GM19238 (cell line): ENCODE data around the gene UNC79.

Experiments
- DNase-seq: peaks from one replicate; pipeline ENCODE4 v3.0.0; 2011; ENCODE audit warnings: low spot score; ENCODE audit not compliant: insufficient read length

UNC79 gene

DNA sequence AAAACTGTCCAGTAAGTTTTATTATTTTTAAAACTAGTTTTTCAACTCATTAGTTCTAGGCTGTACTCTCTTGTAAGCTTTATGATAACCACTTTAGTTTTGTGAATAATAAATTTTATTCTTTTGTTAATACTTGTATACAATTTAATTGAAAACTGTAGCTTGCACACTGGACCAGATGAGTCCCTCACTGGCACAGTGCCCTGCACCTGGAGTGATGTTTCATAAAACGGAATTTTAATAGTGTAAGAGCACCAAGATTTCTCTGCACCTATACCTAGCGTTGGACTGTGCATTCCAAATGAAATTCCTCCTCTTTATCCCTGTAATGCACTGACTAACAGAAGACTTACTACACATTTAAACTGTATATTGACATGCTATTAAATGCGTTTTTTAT is 276.7 kb downstream of the UNC79 start:
- no peak for DNase-seq

- DNase-seq: no peak
Observed at GRCh38 chr14:93708311-93708734, 277.6 kb downstream of the UNC79 start.

GRCh38 chr14:93708800-93709199 is 278.1 kb downstream of the UNC79 start:
- DNase-seq: no peak

- DNase-seq: no peak
Observed at GRCh38 chr14:93709249-93709648, 278.5 kb downstream of the UNC79 start.

DNA sequence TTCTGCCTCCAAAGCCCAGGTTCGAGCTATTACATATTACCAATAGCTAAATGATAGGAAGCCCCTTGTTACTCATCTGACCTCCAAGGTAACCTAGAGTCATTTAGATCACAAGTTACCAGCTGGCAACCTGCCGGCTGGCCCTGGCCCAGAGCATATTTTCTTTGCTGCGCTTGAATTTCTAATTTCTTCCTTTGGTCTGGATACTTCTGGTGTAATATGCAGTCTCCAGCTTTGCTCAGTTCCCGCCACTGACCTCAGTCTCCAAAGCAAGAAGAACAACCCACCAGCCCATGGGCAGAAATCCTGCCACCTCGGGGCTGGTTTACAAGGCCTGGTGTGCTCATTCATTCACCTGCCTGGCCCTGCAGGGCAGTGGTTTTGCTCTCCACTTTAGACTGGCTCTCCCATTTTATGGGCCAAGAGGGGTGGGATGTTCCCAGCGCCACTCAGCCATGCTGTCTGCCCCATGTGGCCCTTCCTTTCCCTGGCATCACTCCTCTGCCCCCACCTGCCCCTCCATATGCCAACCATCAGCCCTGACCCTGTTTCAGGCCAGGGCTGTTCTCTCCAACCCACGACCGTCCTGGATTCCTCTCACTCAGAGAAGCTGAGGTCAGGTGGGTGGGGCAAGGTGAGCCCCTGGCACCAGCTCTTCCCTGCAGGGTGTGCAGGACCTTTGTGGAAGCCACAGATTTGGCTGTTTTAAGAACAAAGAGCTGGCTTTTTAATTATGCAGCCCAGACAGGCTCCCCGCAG is 281.5 kb downstream of the UNC79 start:
- DNase-seq: no peak

DNA sequence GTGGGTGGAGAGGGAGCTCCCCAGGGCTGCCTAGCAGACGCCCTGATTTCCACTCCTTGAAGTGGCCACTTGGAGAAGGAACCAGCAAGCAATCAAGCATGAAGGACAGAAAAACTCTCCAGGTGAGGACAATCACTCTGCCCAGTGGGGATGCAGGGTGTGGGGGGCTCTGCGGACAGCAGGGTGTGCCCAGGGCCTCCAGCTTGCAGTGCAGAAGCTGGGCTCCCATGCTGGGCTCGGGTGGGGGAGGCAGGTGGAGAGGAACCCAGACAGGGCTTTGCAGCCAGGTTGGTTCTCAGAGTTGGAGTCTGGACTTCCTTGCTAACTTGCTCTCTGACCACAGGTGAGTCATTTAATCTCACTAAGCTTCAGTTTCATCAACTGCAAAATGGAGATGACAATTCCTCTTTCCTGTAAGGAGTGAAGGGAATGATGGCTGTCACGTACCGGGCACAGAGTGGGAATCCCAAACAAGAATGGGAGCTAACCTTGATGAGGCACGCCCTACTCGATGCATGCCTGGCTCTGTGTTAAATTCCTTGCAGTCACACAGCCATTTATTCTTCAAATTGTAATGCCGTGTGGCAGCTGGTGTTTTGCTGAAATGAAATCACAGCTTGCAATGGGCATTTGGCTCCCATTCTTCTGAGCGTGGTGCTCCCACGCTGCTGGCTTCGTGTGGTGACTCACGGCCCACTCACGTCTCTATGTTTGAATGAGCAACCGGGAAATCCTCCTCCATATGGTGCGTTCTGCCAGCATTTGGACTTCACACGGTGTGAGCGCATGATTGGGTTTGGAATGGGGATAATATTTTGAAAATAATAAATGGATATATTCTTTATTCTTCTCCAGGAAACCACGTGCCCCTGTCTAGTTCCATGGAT is 282.3 kb downstream of the UNC79 start:
- no peak for DNase-seq

GRCh38 chr14:93713726-93714405 is 283.1 kb downstream of the UNC79 start:
- no peak for DNase-seq

DNA sequence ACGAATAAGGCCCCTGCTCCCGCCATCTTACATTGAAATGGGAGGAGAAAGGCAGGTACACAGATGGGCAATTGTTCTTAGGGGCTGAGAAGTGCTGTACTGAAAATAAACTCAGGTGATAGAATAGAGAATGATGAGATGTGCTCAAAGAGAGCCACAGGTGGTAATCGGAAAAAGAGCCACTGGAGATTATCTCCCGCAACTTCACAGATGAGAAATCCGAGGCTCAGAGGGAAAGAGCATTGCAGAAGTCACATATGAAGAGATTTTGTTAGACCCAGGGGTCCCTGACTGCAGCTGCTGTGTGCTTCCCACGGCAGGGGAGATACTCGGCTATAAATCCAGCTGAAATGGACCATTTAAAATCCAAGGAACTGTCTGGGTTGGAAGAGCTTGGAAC is 283.9 kb downstream of the UNC79 start:
- no peak for DNase-seq

DNA sequence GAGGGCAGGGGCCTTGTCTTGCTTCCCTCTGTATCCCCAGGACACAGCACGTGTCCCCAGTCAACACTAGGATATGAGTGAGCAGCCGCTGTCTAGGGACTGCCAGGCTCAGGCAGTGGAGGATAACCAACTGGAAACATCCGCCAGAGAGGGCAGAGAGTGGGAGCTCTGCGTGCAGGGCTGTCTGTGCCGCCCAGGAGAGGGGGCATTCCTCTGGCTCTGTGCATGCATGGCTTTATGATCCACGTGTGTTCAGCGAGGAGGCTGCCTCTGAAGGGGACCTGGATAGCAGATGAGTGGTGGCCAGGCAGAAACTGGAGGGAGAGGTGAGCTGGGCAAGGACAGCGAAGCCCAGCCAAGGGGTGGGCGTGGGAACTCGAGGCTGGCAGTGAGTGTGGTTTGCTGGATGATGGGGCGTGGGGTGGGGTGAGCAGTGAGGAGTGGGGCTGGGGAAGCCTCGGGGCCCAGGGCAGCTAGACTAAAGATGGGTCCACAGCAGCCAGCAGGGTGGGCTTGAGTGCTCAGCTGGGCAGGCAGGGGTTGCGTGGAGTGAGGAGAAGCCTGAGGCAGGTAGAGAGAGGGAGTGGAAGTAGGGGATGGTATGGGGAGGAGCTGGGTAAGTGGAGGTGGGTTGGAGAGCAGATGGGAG is 284.7 kb downstream of the UNC79 start:
- no peak for DNase-seq

DNA sequence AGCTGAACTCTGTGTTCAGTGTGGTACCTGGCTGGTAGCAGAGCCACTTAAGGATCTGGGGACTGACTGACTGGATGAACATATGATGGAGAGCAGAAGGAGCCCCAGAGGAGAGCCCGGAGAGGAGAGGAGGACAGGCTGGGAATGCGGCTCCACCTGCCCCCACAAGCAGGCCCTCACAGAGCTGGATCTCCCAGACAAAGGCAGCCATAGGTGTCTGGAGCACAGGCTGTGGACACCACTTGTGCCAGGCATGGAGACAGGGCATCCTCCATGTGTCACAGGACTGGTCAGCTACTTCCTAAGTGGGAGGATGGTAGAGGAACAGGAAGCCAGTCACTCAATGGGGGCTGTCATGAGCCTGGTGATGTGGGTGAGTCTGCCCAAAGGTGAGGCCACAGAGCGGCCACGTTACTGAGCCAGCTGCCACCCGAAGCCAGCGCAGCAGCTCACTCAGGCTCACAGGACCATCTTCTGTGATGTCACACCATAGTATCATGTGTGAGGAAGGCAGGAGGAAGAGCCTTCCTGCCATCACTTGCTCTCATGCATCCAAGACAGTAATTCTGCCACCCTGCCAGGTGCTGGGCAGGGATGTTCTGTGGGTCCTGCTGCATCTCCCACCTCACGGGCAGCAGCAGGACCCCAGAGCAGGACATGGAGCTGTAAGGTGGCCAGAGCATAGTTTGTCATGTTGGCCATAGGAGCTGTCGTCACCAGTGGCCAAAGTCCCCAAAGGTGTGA is 285.4 kb downstream of the UNC79 start:
- no peak for DNase-seq

- DNase-seq: no peak
Observed at GRCh38 chr14:93716746-93717667, 286.3 kb downstream of the UNC79 start.

DNA sequence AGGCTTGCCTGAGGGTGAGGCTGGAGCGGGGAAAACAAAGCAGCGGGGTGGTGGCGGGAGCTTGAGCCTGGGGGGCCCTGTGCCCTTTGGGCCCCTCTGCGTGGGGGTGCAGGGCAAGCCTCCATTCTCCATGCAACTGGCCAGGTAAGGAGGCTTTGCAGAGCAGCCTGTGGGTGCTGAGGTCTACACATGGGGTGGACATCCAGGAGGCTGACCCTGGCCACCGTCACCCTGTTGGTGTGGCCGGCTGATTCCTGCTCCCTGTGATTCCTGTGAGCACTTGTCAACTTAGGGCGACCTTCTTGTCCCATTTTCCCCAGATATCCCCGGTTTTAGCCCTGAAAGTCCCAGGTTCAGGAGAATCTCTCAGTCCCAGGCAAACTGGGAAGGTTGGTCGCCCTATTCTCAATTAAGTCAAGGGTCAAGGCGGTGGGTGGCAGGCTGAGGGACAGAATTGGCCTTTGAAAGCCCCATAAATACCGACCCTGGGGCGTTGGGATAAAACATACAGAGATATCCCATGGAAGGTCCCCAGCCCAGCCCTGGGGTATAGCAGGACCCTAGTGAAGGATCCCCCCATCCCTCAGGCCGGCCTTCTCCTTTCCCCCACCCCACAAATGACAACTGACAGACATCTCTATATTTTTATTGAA is 287.1 kb downstream of the UNC79 start:
- DNase-seq: no peak

GRCh38 chr14:93719256-93719655 is 288.5 kb downstream of the UNC79 start:
- DNase-seq: no peak

DNA sequence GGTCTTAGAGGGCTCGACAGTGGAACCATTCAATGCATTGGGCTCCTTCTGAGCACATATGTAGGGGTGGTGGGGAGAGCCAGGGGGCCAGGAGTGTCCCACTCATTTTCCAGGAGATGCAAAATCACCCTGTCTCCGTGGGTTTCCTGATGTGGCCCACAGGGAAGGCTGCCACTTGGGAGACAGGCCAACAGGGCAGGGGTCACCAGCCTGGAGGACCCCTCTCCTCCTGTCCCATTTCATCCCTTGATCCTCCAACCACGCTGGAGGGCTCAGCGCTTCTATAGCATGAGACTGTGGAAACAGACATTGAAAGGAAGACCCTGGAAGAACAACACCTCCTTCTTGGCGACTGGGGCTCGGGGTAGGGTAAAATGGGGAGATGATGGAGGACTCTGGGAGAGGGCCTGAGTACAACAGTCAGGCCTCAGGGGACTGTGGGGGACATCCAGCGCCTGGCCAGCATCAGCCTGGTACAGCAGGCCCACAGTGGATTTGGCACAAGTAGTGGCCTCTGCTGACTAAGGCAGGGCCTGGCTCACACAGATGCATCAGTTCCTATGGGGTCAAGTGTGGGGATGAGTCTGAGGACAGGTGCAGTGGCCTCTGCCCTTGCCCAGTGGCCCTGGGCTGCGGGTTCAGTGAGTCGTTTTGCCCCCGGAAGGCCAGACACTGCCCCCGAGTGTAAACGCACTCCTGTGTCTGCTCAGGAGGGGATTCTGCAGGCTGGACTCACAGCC is 289.5 kb downstream of the UNC79 start:
- no peak for DNase-seq

- no peak for DNase-seq
Observed at GRCh38 chr14:93720981-93721483, 290.3 kb downstream of the UNC79 start.

- no peak for DNase-seq
Observed at GRCh38 chr14:93723001-93723400, 292.3 kb downstream of the UNC79 start.

DNA sequence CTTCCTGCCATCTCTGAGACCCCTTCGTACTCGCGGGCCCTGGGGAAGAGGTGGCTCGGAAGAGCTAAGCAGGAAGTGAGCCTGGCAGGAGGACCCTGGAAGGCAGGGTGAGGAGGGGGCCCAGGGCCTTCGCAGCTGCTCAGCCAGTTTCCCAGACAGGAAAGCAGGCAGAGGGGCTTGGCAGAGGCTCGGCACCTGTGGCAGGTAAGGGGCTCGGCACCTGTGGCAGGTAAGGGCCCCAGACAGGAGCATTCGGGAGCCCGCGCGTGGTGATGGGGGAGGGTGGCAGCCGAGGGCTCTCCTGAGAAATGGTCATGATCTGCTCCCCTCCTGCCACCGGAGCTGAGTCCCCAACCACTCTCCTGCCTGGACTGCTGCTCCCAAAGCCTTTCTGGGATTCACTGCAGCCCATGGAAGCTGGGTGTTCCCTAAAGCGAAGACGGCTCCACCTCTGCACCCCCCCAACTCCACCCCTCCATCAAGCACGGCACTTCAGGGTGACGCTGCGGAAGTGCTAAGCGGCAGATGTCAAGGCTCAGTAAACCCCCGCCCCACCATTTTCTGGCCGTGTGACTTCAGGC is 294.4 kb downstream of the UNC79 start:
- no peak for DNase-seq

DNA sequence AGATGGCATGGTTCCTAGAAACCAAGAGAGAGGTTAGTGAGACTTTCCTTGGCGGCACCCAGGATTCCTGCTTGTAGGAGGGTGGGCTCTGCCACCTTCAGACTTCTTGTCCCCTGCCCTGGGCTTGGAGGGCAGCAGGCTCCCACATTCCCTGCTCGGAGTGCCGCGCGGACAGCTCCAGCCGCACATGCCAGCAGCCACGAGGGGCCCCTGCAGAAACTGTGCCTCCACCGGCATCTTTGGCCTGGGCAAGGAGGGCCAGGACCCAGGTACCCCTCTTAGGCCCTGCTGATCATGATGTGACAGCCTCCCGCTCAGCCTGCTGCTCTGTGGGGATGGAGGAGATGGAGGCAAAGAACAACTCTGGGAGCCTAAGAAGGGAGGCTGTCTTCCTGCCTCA is 295.3 kb downstream of the UNC79 start:
- no peak for DNase-seq
